NK-92 treated with Interleukin-12 subunit alpha and Interleukin-12 subunit beta, amount 100 ng/mL, for 24 hours (cell line): Measurements from ENCODE around the gene C19orf25.

Source experiments
- DNase-seq: peaks from one replicate; lab custom pipeline; 2025; lab: John Stamatoyannopoulos, UW

C19orf25 gene

DNA sequence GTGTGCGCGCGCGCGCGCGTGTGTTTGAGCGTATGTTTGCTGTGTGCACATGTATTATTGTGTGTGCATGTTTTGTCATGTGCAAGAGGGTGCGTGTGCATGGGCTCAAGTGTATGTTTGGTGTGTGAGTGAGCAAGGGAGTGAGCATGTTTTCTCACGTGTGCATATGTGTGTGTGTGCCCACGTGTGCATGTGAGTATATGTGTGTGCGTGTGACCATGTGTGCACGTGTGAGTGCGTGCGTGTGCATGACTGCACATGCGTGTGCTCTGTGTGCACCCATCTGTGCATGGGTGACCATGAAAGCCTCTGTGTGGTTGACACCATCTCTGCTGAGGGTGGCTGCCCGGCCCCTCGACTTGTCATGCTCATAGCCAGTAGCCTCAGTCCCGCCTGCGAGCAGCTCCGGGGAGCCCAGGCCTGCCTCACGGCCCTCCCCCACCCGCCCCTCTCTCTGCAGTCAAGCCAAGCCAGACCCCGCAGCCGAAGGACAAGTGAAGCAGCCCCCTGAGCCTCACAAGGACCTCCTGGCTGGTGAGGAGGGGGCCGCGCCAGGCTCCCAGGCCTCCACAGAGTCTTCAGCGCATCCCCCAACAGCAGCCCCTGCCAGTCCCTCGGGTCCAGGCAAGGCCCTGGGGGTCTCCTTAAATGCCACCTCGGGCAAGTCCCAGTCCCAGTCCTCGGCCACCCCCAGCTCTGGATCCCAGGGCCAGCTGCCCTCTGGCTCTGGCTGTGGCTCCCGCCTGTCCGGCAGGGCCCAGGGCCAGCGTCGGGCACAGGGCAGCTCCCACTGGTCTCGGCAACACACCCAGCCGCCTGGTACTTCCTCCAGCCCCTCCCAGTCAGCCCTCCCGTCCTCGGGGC is 17.9 kb upstream of the C19orf25 start:
- DNase-seq = no peak

DNA sequence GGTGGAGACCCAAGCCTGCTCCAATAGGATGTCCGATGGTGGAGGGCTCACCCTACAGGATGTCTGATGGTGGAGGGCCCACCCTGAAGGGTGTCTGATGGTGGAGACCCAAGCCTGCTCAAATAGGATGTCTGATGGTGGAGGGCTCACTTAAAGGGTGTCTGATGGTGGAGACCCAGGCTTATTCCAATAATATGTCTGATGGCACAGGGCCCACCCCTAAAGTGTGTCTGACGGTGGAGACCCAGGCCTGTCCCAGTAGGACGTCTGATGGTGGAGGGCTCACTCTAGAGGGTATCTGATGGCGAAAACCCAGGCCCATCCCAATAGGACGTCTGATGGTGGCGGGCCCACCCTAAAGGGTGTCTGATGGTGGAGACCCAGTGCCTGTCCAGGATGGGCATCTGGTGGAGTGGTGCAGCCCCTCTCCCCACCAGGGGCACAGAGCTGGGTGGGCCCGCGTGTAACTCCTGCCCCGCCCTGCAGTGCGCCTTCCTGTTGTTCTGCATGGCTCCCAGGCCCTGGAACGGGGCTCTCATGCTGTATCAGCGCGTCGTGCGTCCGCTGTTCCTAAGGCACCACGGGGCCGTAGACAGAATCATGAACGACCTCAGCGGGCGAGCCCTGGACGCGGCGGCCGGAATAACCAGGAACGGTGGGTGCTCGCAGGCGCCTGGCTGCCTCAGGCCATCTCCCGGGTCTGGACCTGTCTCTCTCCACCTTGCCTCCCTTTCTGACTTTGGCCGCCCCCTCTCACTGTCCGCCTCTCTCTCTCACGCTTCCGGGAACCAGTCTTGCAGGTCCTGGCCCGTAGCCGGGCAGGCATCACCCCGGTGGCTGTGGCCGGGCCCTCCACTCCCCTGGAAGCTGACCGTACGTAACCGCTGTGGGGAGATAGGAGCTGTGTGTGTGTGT is 17.0 kb upstream of the C19orf25 start:
- DNase-seq = no peak

DNA sequence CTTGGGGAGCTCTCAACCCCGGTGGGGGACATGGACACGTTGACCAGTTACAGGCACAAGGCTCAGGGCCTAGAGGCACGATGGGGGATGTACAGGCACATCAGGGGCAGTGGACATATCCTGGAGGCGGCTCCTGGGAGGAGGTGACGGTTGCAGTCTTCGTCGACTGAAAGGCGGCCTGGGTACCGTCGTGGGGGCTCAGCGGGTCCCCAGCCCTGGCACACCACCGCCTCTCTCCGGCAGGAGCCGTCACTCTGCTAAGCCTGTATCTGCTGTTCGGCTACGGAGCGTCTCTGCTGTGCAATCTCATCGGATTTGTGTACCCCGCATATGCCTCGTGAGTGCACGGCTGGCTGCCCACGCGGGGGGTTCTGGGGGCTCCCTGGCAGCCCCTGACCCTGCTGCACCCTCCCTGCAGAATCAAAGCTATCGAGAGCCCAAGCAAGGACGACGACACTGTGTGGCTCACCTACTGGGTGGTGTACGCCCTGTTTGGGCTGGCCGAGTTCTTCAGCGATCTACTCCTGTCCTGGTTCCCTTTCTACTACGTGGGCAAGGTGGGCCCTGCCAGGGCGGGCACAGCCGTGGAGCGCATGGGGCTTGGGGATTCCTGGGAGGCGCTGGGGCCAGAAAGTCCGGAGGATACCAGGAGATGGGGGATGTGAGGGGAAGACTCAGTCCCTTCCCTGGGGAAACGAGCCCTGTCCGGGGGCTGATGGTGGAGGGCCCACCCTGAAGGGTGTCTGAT is 16.2 kb upstream of the C19orf25 start:
- DNase-seq = no peak

DNA sequence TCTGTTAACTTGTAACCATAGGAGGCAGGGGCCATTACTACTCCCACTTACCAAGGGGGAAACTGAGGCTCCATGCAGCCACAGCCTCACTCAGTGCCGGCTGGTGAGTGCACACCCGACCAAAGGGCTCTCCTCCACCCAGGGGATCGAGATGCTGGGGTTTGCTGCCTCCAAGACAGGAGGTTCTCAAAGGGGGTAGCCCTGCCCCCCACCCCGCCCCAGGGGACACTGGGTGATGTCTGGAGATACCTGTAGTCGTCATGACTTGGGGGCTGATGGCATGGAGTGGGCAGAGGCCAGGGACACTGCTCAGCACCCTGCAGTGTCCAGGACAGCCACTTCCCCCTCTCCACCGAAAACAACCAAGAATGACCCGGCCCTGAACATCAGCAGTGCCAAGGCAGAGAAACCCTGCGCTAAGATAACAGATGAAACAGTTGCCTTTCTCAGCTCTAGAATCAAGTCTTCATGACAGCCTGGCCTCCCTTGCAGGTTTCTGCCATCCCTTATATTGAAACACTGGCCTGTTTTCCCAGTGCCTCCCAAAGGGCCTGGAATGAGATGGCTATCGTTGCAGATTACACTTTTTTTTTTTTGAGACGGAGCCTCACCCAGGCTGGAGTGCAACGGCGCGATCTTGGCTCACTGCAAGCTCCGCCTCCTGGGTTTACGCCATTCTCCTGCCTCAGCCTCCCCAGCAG is 15.2 kb upstream of the C19orf25 start:
- no peak for DNase-seq

DNA sequence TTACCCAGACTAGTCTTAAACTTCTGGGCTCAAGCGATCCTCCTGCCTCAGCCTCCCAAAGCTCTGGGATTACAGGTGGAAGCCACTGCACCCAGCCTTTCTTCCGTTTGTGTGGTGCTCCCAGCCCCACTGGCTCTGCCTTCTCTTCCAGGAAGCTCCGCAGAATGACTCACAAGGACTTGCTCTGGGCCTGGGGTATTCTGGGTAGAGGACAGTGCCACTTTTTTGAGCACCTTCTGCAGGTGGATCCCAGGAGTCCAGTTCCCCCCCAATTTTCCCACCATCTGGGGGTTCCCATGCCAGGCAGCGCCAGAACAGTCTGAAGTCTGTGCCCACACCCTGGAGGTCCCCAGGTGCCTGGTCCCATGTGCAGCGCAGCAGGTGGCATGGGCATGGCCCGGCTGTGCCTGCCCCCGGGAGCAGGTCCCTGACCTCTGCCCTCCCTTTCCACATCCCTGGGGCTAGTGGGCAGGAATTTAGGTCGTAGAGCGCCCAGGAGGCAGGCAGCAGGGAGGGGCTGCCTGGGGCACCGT is 13.5 kb upstream of the C19orf25 start:
- DNase-seq = no peak

DNA sequence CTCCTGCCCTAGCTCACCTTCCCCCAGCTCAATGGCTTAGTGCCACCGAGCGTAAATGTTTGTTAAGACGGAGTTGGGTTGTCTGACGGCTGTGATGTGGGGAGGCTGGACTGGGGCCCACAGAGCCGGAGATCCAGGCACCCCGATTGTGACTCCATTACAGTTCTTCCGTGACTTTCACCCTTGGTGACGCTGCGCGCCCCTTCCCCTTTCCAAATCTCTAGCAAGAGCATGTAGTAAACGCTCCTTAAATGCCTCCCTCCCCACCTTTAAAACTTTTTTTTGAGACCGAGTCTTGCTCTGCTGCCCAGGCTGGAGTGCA is 12.8 kb upstream of the C19orf25 start:
- no peak for DNase-seq

DNA sequence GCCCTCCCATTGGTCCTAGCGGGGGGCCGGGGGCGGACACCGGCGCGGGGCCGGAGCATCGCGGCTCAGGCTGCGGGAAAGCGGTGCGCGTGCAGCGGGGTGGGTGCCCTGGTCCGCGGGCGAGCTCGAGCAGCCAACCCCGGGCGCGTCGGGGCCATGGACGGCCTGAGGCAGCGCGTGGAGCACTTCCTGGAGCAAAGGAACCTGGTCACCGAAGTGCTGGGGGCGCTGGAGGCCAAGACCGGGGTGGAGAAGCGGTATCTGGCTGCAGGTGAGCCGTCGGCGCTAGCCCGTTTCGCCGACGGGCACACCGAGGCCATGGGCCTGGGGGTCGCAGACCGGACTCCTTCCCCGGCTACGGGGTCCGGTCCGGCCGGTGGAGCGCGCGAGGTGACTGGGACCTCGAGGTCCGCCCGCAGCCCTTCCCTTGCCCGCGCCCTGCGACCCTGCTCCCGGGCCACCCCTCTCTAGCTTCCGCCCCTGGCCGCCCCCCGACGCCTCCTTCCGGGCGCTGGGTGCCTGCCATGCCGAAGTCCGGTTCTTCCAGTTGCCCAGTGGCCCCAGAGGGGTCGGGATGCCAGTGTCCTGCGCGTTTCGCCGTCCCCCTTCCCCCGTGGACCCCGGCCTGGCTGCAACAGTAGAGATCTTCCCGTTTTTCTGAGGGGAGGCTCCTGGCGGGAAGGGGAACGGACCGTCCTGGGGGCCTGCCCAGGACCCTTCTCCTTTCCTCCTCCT is 12.3 kb upstream of the C19orf25 start, which contains the start of gene REEP6:
TSS of gene REEP6 (plus strand) at position 68 of the 735 bp plus-strand sequence. CDS start at position 157, 89 bp downstream.
- no peak for DNase-seq

DNA sequence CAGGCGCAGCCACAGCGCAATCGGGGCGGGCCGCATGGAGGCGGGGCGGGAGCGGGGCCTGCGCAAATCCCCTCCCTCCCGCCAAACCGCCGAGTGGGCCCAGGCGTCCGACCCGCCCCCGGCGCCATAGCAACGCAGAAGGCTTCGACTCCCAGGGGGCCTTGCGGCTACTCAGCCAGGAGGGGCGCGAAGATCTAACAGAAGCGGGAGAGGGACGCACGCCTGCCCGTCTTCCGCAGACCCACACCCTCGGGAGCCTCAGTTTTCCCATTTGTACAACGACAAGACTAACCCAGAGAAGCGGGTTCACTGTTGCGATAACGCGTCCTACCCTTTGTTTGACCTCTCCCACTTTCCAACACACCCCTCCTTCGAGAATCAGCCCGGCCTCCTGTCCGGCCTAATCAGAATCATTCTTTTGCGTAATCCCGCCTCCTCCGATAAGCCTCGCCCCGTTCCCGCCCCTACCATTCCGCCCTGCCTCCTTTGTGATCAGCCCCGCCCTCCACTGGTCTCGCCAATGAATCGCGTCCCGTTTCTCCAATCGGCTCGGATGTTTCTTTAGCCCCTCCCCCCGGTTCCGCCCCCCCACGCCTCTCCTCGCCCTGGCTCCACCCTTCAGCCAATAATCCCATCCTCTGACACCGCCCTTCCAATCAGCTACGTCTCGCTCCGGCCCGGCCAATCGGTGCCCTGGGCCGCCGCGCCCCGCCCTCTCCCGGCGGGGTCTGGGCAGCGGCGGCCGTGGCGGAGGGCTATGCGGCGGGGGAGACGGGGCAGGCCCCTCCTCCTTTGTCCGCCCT is 11.5 kb upstream of the C19orf25 start, which contains the start of gene PCSK4:
TSS of gene PCSK4 (minus strand) at position 40 of the 803 bp plus-strand sequence. CDS start at position 36, 4 bp downstream.
- DNase-seq = peak; percentile 82

DNA sequence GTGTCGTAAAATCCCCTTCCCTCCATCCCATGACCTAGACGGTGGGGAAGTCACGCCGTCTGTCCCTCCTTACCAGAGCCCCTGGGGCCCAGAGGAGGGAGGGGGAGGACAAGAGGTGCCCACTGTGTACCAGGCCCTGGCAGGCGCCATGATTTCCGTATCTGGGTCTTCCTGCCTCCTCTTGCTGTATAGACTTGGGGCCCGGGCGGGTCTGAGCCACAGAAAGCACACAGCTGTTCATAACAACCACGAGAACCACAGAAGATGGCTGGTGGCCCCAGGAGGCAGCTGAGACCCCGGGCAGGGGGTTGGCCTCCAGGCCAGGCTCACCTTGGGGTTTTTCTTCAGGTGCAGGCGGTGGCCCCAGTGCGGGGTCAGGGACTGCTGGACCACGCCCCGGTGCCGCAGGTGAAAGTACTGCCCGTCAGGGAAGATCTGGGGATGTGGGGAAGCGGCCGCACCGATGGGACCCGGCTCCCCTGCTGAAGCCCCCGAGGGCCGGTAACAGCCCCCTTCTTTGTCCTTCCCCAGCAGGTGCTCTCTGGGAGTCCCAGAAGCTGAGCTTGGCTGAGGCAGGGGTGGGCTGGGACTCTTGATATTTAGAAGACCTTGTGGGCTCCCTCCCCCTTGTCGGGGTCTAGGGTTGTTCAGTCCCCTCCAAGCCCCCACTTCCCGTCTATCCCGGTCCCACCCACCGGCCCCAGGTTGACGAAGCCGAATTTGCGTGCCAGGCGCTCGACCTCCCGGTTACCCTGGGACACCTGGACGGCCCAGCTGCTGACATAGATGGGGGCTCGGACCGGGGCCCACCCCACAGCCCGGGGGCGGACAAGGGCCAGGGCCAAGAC is 10.7 kb upstream of the C19orf25 start:
- DNase-seq = no peak

DNA sequence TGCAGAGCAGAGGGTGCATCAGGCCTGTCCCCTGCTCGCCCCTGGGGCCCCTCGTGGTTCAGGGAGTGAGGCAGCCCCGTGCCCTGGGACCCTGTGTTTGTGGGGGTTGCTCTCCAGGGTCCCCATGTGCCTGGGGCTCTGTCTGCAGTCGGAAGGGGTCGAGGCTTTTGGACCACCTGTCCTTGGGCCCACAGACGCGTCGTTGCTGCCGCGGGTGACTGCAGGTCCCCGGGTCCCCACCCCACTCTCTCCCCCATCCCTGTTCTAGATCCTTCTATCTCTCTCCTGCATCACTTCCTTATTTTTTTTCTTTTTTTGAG is 9.2 kb upstream of the C19orf25 start:
- DNase-seq = no peak

DNA sequence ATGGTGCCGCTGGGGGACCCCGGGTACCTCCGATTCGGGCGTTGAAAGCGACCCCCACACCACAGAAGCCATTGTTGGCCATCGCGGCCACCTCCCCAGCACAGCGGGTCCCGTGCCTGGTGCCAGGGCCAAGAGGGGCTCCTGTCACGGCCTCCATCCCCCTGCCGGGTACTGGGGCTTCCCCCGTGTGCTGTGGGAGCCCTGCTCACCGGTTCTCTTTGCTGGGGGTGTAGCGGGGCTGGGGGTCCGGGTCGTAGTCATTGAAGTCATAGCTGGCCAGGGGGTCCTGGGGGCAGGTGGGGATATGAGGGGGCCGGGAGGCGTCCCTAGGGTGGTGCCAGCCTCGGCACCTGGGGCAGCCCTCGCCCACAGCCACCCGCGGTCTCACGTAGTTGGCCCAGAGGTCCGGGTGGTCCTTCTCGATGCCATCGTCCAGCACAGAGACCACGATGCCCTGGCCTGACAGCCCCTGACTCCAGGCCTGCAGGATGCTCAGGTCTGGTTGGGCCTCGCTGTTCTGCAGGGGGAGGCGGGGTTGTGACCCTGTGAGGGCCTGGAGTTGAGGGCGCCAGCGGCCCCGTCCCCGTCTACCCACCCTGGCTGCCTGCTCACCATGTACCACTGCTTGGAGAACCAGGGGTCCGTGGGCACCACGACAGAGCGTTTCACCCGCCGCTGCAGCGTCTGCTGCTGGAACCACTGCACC is 8.7 kb upstream of the C19orf25 start:
- no peak for DNase-seq

DNA sequence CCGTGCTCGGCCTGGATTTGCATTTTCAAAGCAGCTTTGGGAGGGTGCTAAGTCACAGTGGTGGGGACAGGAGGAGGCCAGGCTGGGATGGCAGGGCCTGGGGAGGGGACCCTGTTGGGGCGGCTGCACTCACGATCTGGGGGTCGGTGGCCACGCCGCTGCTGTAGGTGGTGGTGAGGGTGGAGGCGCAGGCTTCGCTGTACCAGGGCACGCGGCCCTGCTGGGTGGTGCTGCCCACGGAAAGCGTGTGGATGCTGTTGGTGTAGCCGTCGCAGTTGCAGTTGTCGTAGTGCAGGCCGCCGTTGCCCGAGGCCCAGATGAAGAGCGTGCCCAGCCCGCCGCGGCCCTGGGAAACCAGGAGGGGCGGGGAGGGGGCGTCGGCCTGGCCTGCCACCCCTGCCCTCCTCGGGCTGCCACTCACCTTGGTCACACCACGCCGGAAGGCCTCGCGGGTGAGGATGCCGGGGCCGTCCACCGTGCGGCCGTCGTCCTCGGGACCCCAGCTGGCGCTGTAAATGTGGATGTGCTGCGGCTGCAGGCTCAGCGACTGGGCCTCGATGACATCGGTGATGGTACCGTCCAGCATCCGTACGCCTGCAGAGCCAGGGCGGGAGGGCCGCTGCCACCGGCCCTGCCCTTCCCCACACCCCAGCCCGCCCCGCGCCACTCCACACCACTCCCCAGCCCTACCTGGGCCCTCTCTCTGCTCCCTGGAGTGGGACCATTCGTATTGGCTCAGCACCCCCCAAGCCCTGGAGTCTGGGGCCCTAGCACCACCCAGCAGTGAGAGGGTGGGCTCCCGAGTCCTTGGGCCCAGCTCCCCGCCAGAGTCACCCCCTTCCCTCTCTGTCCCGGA is 7.9 kb upstream of the C19orf25 start:
- no peak for DNase-seq

DNA sequence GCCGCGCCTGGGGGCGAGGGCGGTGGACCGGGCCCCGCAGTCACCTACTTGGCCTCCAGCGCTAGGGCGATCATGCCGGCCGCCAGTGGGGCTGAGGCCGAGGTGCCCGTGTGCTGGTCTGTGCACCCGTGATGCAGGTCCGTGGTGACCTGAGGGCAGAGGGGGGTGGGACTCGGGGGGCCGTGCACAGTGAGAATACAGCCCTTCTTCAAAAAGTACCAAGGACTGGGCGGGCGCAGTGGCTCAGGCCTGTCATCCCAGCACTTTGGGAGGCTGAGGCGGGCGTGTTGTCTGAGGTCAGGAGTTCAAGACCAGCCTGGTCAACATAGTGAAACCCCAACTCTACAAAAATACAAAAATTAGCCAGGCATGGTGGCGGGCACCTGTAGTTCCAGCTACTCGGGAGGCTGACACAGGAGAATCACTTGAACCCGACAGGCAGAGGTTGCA is 5.0 kb upstream of the C19orf25 start:
- no peak for DNase-seq

DNA sequence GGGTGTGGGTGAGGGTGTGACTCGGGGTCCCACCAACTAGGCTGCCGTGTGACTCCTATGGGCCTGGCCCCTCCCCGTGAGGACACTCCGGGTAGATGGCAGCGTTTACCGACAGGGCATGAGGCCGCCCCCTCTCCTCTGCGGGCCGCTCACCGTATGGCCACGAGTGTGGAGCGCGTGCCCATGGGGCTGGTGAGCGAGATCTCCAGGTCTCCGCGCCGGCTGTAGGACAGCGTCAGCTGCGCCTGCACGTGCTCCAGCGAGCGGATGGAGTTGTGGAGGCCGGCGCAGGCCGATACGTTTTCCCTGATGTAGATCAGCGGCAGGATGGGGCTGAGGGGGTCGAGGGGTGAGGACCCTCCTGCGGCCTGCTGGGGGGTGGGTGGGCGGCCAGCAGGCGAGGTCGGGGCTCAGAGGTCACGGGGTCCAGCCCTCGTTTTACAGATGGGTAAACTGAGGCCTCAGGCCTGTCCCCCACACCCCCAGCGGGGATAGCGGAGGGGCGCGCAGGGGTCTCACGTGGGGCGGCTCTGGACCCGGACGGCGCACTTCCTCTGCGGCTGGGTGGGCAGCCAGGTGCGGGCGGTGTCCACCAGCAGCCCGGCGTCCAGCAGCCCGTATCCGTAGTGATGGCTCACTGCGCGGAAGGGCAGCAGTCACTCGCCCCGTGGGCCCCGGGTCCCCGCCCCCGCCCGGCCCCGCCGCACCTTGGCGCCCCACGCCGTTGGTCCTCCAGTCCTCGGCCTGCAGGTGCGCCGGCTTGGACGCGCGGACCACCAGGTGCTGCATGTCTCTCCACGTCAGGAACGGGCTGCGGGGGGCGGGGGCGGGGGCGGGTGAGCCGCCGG is 4.3 kb upstream of the C19orf25 start:
- no peak for DNase-seq

DNA sequence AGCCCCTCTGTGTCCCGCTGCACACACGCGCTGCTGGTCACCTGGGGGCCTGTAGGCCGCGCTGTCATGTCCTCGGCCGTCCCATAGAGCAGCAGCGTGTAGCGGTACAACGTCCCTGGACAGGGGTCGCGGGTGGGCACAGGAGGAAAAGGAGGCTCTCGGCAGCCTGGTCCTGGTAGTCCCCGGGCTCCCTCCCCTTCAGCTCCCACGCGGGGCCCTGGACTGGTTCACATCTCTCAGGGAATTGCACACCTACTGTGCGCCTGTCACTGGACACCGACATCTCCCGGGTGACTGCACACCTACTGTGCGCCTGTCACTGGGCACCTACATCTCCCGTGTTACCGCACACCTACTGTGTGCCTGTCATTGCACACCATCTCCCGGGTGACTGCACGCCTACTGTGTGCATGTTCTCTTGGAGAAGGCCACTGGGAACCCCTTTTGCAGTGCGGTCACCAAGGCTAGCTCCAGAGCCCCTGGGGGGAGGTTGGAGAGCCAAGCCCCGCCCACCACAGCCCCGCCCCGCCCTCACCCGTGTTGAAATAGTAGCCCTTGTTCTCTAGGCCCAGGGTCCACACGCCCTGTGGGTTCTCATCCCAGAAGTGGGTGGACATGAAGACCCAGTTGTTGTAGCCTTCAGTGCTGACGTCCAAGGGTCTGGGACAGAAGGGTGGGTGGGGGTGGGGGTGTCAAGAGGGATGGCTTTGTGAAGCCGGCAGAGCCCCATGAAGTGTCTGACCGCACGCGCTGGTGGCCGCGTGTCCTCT is 3.5 kb upstream of the C19orf25 start:
- no peak for DNase-seq
